Keratinocyte (primary cell): ENCODE results near the gene FUZ. TPM values are rescaled to one million over a fixed set of nuclear protein-coding genes. Genes with fewer than 3 reads are reported as not detected.

Source experiments
- DNase-seq: peaks from one replicate; pipeline ENCODE4 v3.0.0-alpha.2; 2011; ENCODE audit warnings: low read depth, missing footprints, low spot score
- FAIRE-seq: peaks from 2 replicates; lab custom pipeline; 2011; peaks lifted over from hg19 to GRCh38; lab: Jason Lieb, UNC
- H2AFZ ChIP-seq: 2 replicates; pipeline ENCODE4 v1.6.0; 2012; ENCODE audit warnings: low read length, control low read depth, inconsistent platforms; ENCODE audit not compliant: control insufficient read depth
- H3K27ac ChIP-seq: 2 replicates; pipeline ENCODE4 v1.5.1; 2011; ENCODE audit warnings: low read length; ENCODE audit not compliant: control insufficient read depth, insufficient read depth
- H3K27me3 ChIP-seq: 3 replicates; pipeline ENCODE4 v1.6.0; 2011; ENCODE audit warnings: low read length; ENCODE audit not compliant: control insufficient read depth, insufficient read depth; ENCODE audit errors: extremely low read depth
- H3K36me3 ChIP-seq, 2 experiments: 2 replicates in 1 of 2; 3 replicates in 1 of 2; pipeline ENCODE4 v1.5.1; 2011; ENCODE audit warnings: low read length in 2 of 2, mild to moderate bottlenecking in 1 of 2; ENCODE audit not compliant: control insufficient read depth in 2 of 2, insufficient read depth in 2 of 2; ENCODE audit errors: extremely low read depth in 1 of 2
- H3K4me1 ChIP-seq: 3 replicates; pipeline ENCODE4 v1.5.1; 2011; ENCODE audit warnings: low read length; ENCODE audit not compliant: control insufficient read depth, insufficient read depth; ENCODE audit errors: extremely low read depth
- H3K4me2 ChIP-seq: 3 replicates; pipeline ENCODE4 v1.6.0; 2011; ENCODE audit warnings: low read depth, low read length; ENCODE audit not compliant: control insufficient read depth, insufficient read depth; ENCODE audit errors: extremely low read depth
- H3K4me3 ChIP-seq, 3 experiments: fragments of 200-600 bp in 1 of 3; sonication (generic) in 1 of 3; 2 replicates in 2 of 3; 3 replicates in 1 of 3; pipeline ENCODE4 v1.5.1; 2011 to 2016; ENCODE audit warnings: low read length in 3 of 3, mild to moderate bottlenecking in 3 of 3, control low read depth in 2 of 3, inconsistent platforms in 1 of 3, low read depth in 1 of 3, mixed read lengths in 1 of 3, mixed run types in 1 of 3, moderate library complexity in 1 of 3; ENCODE audit not compliant: control insufficient read depth in 2 of 3, insufficient read depth in 2 of 3; ENCODE audit errors: extremely low read depth in 1 of 3
- H3K79me2 ChIP-seq: 2 replicates; pipeline ENCODE4 v1.6.0; 2012; ENCODE audit warnings: low read length; ENCODE audit not compliant: control insufficient read depth, insufficient read depth
- H3K9ac ChIP-seq: 3 replicates; pipeline ENCODE4 v1.6.0; 2011; ENCODE audit warnings: low read length; ENCODE audit not compliant: control insufficient read depth, insufficient read depth; ENCODE audit errors: extremely low read depth
- H3K9me1 ChIP-seq: 3 replicates; pipeline ENCODE4 v1.6.0; 2011; ENCODE audit warnings: low read length; ENCODE audit not compliant: control insufficient read depth, insufficient read depth; ENCODE audit errors: extremely low read depth
- H3K9me3 ChIP-seq: 2 replicates; pipeline ENCODE4 v1.5.1; 2012; ENCODE audit warnings: low read depth, low read length; ENCODE audit not compliant: control insufficient read depth
- H4K20me1 ChIP-seq: 3 replicates; pipeline ENCODE4 v1.6.0; 2011; ENCODE audit warnings: low read length; ENCODE audit not compliant: control insufficient read depth, insufficient read depth; ENCODE audit errors: extremely low read depth
- EZH2 ChIP-seq: IDR thresholded peaks from one replicate; pipeline ENCODE4 v1.6.1; 2012; ENCODE audit warnings: inconsistent platforms, mild to moderate bottlenecking, low read length, moderate library complexity
- dilution Hi-C: fragments of 300-500 bp; cut with MboI; formaldehyde crosslinking; loops from one replicate; pipeline ENCODE4 v1.7.0; 2020; ENCODE audit warnings: low sequenced_read_pairs; ENCODE audit not compliant: extremely low pct_ligation_motif_present
- polyA plus RNA-seq, 5 experiments: library from polyadenylated mRNA; depleted of rRNA in 3 of 5; stranded (reverse) in 3 of 5; stranded (forward) in 1 of 5; unstranded in 1 of 5; fragments of >200 nt; gene quantifications; 1 replicate in 1 of 5; 2 replicates in 3 of 5; 3 replicates in 1 of 5; pipeline versions ENCODE4 v1.2.1 to v1.2.3, GENCODE V29; 2011 to 2012; ENCODE audit warnings: missing spikeins in 2 of 5, low read depth in 1 of 5, low replicate concordance in 1 of 5
- TF ChIP-seq, protein P1 (sequence below), 3 experiments: IDR thresholded peaks in 1 of 3; conservative IDR thresholded peaks in 1 of 3; optimal IDR thresholded peaks in 1 of 3; 2 replicates in 2 of 3; 3 replicates in 1 of 3; pipeline versions ENCODE3 to v1.5.1; 2011; ENCODE audit warnings: low read length in 3 of 3, mild to moderate bottlenecking in 3 of 3, moderate library complexity in 2 of 3, control low read depth in 1 of 3, inconsistent platforms in 1 of 3; ENCODE audit not compliant: insufficient read depth in 2 of 3; ENCODE audit errors: extremely low read depth in 1 of 3

Gene FUZ
- polyA plus RNA-seq, 1 donor (not counting 4 experiments of a cell fraction or from before 2014, with no cell fraction given) = 3.7 TPM

DNA sequence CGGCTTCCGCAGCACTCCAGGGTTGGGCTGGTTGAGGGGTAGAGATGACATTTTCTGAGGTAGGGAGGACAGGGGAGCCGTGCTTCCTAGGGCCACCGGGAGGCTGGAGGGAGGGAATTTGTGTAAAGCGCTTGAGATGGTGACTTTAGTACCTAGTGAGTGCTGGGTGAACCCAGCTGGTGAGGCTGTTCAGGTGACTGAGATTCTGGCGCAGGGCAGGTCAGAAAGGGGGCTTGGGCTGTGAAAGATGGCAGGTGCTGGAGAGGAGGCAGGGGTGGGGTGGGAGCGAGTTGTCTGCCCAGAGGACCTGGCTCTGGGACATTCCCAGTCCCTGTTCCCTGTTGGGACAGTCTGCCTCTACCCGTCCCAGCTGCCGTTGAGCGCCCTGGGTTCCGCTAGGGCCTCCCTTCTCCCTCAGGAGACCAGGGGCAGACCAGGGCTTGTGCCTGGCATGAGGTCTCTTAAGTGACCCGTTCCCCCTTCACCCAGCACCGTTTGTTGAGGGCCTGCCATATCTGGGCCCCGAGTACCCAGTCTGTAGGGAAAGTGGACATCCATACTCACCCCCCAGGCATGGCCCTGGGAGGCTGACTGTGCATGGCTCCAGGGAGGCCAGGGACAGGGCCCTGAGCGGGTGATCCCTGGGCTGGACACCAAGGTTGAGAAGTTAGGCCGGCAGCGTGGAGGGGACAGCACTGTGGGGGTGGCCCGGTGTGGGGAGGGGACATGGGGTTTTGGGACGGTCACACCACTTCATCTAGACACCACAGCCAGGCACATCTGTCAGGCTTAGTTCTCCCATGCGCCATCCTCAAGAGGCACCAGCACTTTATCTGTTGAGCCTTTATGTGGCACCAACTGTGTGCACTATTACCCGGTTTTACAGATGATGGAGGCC, 42.8 kb upstream of the FUZ start:
- Histone ChIP-seq H3K27me3 (no peaks in the 10 kb centered on the region), H3K4me1 (peaks cover 13% of the 10 kb centered on the region), H3K79me2 (peaks cover 22% of the 10 kb centered on the region), H3K27ac (no peak overlapping the region), H3K4me3 (no peak overlapping the region), H4K20me1 (peaks cover 7% of the 10 kb centered on the region), H3K9me1 (no peaks in the 10 kb centered on the region), H3K9me3 (no peaks in the 10 kb centered on the region), H3K4me2 (no peak overlapping the region), H2AFZ (no peak overlapping the region), H3K9ac (no peak overlapping the region), H3K36me3 (peaks cover 20 to 28% of the 10 kb centered on the region in 2 experiments)
- dilution Hi-C loops = no loop called here
- TF ChIP-seq, protein P1, sequence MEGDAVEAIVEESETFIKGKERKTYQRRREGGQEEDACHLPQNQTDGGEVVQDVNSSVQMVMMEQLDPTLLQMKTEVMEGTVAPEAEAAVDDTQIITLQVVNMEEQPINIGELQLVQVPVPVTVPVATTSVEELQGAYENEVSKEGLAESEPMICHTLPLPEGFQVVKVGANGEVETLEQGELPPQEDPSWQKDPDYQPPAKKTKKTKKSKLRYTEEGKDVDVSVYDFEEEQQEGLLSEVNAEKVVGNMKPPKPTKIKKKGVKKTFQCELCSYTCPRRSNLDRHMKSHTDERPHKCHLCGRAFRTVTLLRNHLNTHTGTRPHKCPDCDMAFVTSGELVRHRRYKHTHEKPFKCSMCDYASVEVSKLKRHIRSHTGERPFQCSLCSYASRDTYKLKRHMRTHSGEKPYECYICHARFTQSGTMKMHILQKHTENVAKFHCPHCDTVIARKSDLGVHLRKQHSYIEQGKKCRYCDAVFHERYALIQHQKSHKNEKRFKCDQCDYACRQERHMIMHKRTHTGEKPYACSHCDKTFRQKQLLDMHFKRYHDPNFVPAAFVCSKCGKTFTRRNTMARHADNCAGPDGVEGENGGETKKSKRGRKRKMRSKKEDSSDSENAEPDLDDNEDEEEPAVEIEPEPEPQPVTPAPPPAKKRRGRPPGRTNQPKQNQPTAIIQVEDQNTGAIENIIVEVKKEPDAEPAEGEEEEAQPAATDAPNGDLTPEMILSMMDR (optimal IDR thresholded peaks at IDR 0.05 in 1 of 3, IDR thresholded peaks at IDR 0.05 in 1 of 3, conservative IDR thresholded peaks at IDR 0.05 in 1 of 3; ENCODE audit: extremely low read depth in 1 of 3, insufficient read depth in 2 of 3, low read length in 3 of 3) = no peak
- no peak for TF ChIP-seq EZH2
- no peak for DNase-seq
- no peak for FAIRE-seq

DNA sequence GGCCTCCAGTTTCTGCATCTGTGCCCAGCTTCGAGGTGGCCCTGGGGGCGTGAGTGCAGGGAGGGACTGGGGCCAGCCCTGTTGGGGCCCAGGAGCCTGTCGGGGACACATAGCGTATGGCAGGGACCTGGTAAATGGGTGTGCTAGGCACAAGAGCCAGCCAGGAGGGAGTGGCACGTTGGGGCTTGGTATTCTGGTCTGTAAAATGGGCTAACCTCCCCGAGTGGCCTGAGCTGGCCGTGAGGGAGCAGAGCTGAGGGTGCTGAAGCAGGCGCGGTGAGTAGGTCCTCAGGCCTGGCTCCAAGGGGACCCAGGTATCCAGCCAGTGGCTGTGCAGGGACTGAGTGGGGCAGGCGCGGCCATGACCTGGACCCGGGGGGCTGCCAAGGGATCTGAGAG, 42.2 kb upstream of the FUZ start:
- dilution Hi-C loops = no loop called here
- H3K4me1 ChIP-seq = peaks cover 13% of the 10 kb centered on the region
- DNase-seq (no peak), FAIRE-seq (no peak)
- no peak overlapping the region for H3K4me2 ChIP-seq
- no peaks in the 10 kb centered on the region for H3K9me3 ChIP-seq
- no peak overlapping the region for H3K4me3 ChIP-seq
- no peaks in the 10 kb centered on the region for H3K9me1 ChIP-seq
- no peaks in the 10 kb centered on the region for H3K27me3 ChIP-seq
- peaks cover 7% of the 10 kb centered on the region for H4K20me1 ChIP-seq
- no peak overlapping the region for H3K27ac ChIP-seq
- no peak overlapping the region for H2AFZ ChIP-seq
- TF ChIP-seq, protein P1 (optimal IDR thresholded peaks at IDR 0.05 in 1 of 3, IDR thresholded peaks at IDR 0.05 in 1 of 3, conservative IDR thresholded peaks at IDR 0.05 in 1 of 3; ENCODE audit: extremely low read depth in 1 of 3, insufficient read depth in 2 of 3, low read length in 3 of 3) = no peak
- TF ChIP-seq EZH2 = no peak
- peaks cover 19 to 23% of the 10 kb centered on the region in 2 experiments for H3K36me3 ChIP-seq
- peaks cover 22% of the 10 kb centered on the region for H3K79me2 ChIP-seq
- no peak overlapping the region for H3K9ac ChIP-seq
